Esophagus squamous epithelium (tissue), 5 donors: ENCODE data around the gene KCTD2. TPM values are rescaled to one million over a fixed set of nuclear protein-coding genes. Genes with fewer than 3 reads are reported as not detected.
"Not testable (repeated sequence)": the region's sequence is repeated elsewhere in the genome, so short reads cannot be mapped to it uniquely, and the experiment has no call there.

Experiments used
- DNase-seq: peaks from one replicate; lab custom pipeline; 2025; lab: John Stamatoyannopoulos, UW
- H3K27ac ChIP-seq, 4 donors: fragments of 200-600 bp; sonication (generic); one replicate each; pipeline ENCODE4 v1.5.1; 2016 to 2019; ENCODE audit warnings: mild to moderate bottlenecking in 1 of 4
- H3K27me3 ChIP-seq, 4 donors: fragments of 200-600 bp; sonication (generic); 1 replicate in 3 of 4; 2 replicates in 1 of 4; pipeline versions ENCODE4 v1.5.1 to v1.6.0; 2017 to 2021; ENCODE audit warnings: antibody characterized with exemption in 1 of 4
- H3K36me3 ChIP-seq, 3 donors: fragments of 200-600 bp; sonication (generic); one replicate each; pipeline ENCODE4 v1.5.1; 2016 to 2019
- H3K4me1 ChIP-seq, 3 donors: fragments of 200-600 bp; sonication (generic); one replicate each; pipeline ENCODE4 v1.5.1; 2017 to 2019
- H3K4me3 ChIP-seq, 4 donors: fragments of 200-600 bp; sonication (generic); 1 replicate in 3 of 4; 2 replicates in 1 of 4; pipeline ENCODE4 v1.5.1; 2016 to 2019; ENCODE audit warnings: mild to moderate bottlenecking in 2 of 4, moderate library complexity in 1 of 4
- H3K9me3 ChIP-seq, 3 donors: fragments of 200-600 bp; sonication (generic); one replicate each; pipeline ENCODE4 v1.5.1; 2016 to 2019
- CTCF ChIP-seq, 6 experiments: fragments of 450-650 bp in 4 of 6; fragments of 200-600 bp in 2 of 6; sonication (generic) in 2 of 6; IDR thresholded peaks; one replicate each; pipeline ENCODE4 v1.5.1; 2016 to 2019; ENCODE audit warnings: antibody characterized with exemption in 6 of 6, mild to moderate bottlenecking in 4 of 6, moderate library complexity in 4 of 6
- POLR2A ChIP-seq, 4 donors: fragments of 450-650 bp; IDR thresholded peaks; one replicate each; pipeline ENCODE4 v1.6.1; 2017; ENCODE audit warnings: antibody characterized with exemption in 4 of 4, mild to moderate bottlenecking in 4 of 4, moderate library complexity in 3 of 4
- WGBS, 2 donors: methylation state at CpG; one replicate each; pipeline ENCODE4 v1.1.5; 2018; 5-methylcytosine and 5-hydroxymethylcytosine counted together
- intact Hi-C: fragments of 100-400 bp; cut with DNase I; formaldehyde crosslinking; loops from one replicate; pipeline ENCODE4 v1.15.0; 2022
- total RNA-seq, 4 donors: library from RNA; depleted of rRNA; stranded (reverse); fragments of >200 nt; gene quantifications; one replicate each; pipeline ENCODE4 v1.1.0, GENCODE V29; 2016
- donor health status: DM: yes; HTN: yes; CAD: no.

KCTD2 gene
- total RNA-seq, 4 donors from 2014 or later = 11.5 to 17.6 (median 14.2) TPM

- H3K27ac ChIP-seq = no peak overlapping the region
- intact Hi-C loops = no loop called here
- TF ChIP-seq CTCF (IDR thresholded peaks at IDR 0.05) = no peak
- TF ChIP-seq POLR2A (IDR thresholded peaks at IDR 0.05) = no peak
- WGBS, 2 donors = 83 to 91% methylated on average over 9 to 28 of the region's 76 CpGs
- no peaks in the 10 kb centered on the region for H3K9me3 ChIP-seq
- DNase-seq = no peak
- no peak overlapping the region for H3K4me3 ChIP-seq
- peaks cover 0 to 55% (median 24%) of the 10 kb centered on the region in 3 donors for H3K36me3 ChIP-seq
- H3K4me1 ChIP-seq = no peaks in the 10 kb centered on the region
- no peaks in the 10 kb centered on the region for H3K27me3 ChIP-seq
These were observed 43.7 kb upstream of the KCTD2 start for GRCh38 chr17:75003070-75003956.

GRCh38 chr17:75003957-75004355 lies 43.1 kb upstream of the KCTD2 start:
- no peak for TF ChIP-seq POLR2A (IDR thresholded peaks at IDR 0.05)
- TF ChIP-seq CTCF (IDR thresholded peaks at IDR 0.05) = no peak
- 89 to 94% methylated on average over 4 to 12 of the region's 19 CpGs for WGBS, 2 donors
- H3K36me3 ChIP-seq = peaks cover 0 to 55% (median 24%) of the 10 kb centered on the region in 3 donors
- no peak overlapping the region for H3K27ac ChIP-seq
- no peaks in the 10 kb centered on the region for H3K27me3 ChIP-seq
- no peaks in the 10 kb centered on the region for H3K9me3 ChIP-seq
- H3K4me1 ChIP-seq = peaks cover 0 to 2% (median 0%) of the 10 kb centered on the region in 3 donors
- no peak overlapping the region for H3K4me3 ChIP-seq
- no peak for DNase-seq
- intact Hi-C loops = no loop called here

DNA sequence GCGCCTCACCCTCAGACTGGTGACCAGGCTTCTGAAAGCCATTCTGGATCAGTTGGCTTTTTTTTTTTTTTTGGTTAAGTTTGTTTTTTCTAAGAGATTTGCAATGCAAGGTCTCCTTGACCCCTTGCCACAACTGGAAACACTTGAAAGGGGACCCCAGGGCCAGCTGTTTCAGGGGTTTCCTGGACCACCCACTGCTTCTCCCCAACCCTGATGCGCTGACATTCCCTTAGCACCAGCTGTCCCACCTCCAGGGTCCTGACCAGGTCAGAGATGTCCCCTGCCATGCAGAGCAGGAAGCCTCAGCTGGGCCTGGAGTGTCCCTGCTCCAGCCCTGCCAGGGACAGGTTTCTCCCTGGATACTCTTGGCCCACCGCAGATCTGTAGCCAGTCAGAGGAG lies 42.7 kb upstream of the KCTD2 start:
- DNase-seq = no peak
- H3K9me3 ChIP-seq = no peaks in the 10 kb centered on the region
- no peak for TF ChIP-seq POLR2A (IDR thresholded peaks at IDR 0.05)
- no peak for TF ChIP-seq CTCF (IDR thresholded peaks at IDR 0.05)
- peaks cover 0 to 5% (median 0%) of the 10 kb centered on the region in 3 donors for H3K4me1 ChIP-seq
- H3K36me3 ChIP-seq = peaks cover 0 to 53% (median 24%) of the 10 kb centered on the region in 3 donors
- no peak overlapping the region for H3K4me3 ChIP-seq
- intact Hi-C loops = no loop called here
- H3K27ac ChIP-seq = no peak overlapping the region
- no peaks in the 10 kb centered on the region for H3K27me3 ChIP-seq
- 94 to 100% methylated on average over 1 to 2 of the region's 3 CpGs for WGBS, 2 donors

- Histone ChIP-seq H3K27me3 (no peaks in the 10 kb centered on the region), H3K4me3 (no peak overlapping the region), H3K36me3 (peaks cover 0 to 49% (median 19%) of the 10 kb centered on the region in 3 donors), H3K27ac (no peak overlapping the region), H3K9me3 (no peaks in the 10 kb centered on the region), H3K4me1 (peaks cover 0 to 5% (median 0%) of the 10 kb centered on the region in 3 donors)
- DNase-seq = no peak
- intact Hi-C loops = no loop called here
- WGBS, 2 donors = 90 to 94% methylated on average over 4 to 8 of the region's 8 CpGs
- TF ChIP-seq CTCF (IDR thresholded peaks at IDR 0.05) (no peak), POLR2A (IDR thresholded peaks at IDR 0.05) (no peak)
These were observed 41.7 kb upstream of the KCTD2 start for GRCh38 chr17:75005291-75005690.

- H3K9me3 ChIP-seq, H3K27me3 ChIP-seq, H3K4me1 ChIP-seq, intact Hi-C loops, DNase-seq, H3K27ac ChIP-seq, H3K4me3 ChIP-seq: not testable (repeated sequence)
- peaks cover 0 to 45% (median 19%) of the 10 kb centered on the region in 3 donors for H3K36me3 ChIP-seq
- WGBS, 2 donors = 87 to 97% methylated on average over 6 of the region's 6 CpGs
These were observed 40.9 kb upstream of the KCTD2 start for GRCh38 chr17:75006084-75006483.
